SK-N-SH (cell line): ENCODE data around the gene RIOX2. TPM values are rescaled to one million over a fixed set of nuclear protein-coding genes. Genes with fewer than 3 reads are reported as not detected.

Experiments
- CTCF ChIA-PET: fragments of 300-600, 350-600 bp; formaldehyde crosslinking; extraction: SDS; loops from one replicate; lab custom pipeline; 2021; lab: Yijun Ruan, JAX
- POLR2A ChIA-PET: fragments of 350-600 bp; sonication (Branson Sonifier 250); formaldehyde crosslinking; extraction: SDS; loops from one replicate; lab custom pipeline; 2020; ENCODE audit warnings: antibody characterized with exemption, inconsistent platforms; lab: Yijun Ruan, JAX
- DNase-seq: peaks from one replicate; pipeline ENCODE4 v3.0.0; 2012
- H2AFZ ChIP-seq: fragments of 200-600 bp; sonication (generic); 2 replicates; pipeline ENCODE4 v1.8.1; 2016; ENCODE audit warnings: antibody characterized with exemption, mild to moderate bottlenecking, low read depth
- H3F3A ChIP-seq: fragments of 200-600 bp; sonication (generic); replicated peaks from 2 replicates; pipeline ENCODE3; 2016; ENCODE audit warnings: antibody characterized with exemption, mild to moderate bottlenecking; ENCODE audit not compliant: insufficient read depth
- H3K27ac ChIP-seq, 2 experiments: fragments of 200-500 bp in 1 of 2; fragments of 200-600 bp in 1 of 2; sonication (Bioruptor generic) in 1 of 2; sonication (generic), shearing (Covaris generic) in 1 of 2; 2 replicates each; pipeline versions ENCODE4 v1.5.1 to v1.6.1; 2014 to 2016; ENCODE audit warnings: low read depth in 2 of 2, inconsistent platforms in 1 of 2, low read length in 1 of 2, mild to moderate bottlenecking in 1 of 2, mixed read lengths in 1 of 2
- H3K27me3 ChIP-seq: fragments of 200-600 bp; sonication (generic), shearing (Covaris generic); 2 replicates; pipeline ENCODE4 v1.6.1; 2016; ENCODE audit warnings: mixed run types; ENCODE audit not compliant: insufficient read depth
- H3K36me3 ChIP-seq, 2 experiments: fragments of 200-500 bp in 1 of 2; fragments of 200-600 bp in 1 of 2; sonication (Bioruptor generic) in 1 of 2; sonication (generic) in 1 of 2; replicated peaks in 1 of 2; 2 replicates each; pipeline versions ENCODE3 to v1.5.1; 2014 to 2016; ENCODE audit warnings: low read length in 1 of 2, mild to moderate bottlenecking in 1 of 2; ENCODE audit not compliant: insufficient read depth in 2 of 2, control insufficient read depth in 1 of 2
- H3K4me1 ChIP-seq, 2 experiments: fragments of 200-500 bp in 1 of 2; fragments of 200-600 bp in 1 of 2; sonication (Bioruptor generic) in 1 of 2; sonication (generic), shearing (Covaris generic) in 1 of 2; 2 replicates each; pipeline versions ENCODE4 v1.5.1 to v1.6.1; 2014 to 2016; ENCODE audit warnings: low read depth in 1 of 2, low read length in 1 of 2, mixed run types in 1 of 2; ENCODE audit not compliant: insufficient read depth in 2 of 2, control insufficient read depth in 1 of 2
- H3K4me2 ChIP-seq: fragments of 200-600 bp; sonication (generic), shearing (Covaris generic); 2 replicates; pipeline ENCODE4 v1.6.1; 2017; ENCODE audit warnings: mixed run types
- H3K4me3 ChIP-seq, 2 experiments: fragments of 200-500 bp in 1 of 2; fragments of 200-600 bp in 1 of 2; sonication (Bioruptor generic) in 1 of 2; sonication (generic), shearing (Covaris generic) in 1 of 2; 2 replicates each; pipeline versions ENCODE4 v1.5.1 to v1.8.1; 2014 to 2016; ENCODE audit warnings: low read depth in 2 of 2, inconsistent platforms in 1 of 2, low read length in 1 of 2, mild to moderate bottlenecking in 1 of 2, mixed read lengths in 1 of 2, moderate library complexity in 1 of 2
- H3K79me2 ChIP-seq: fragments of 200-600 bp; sonication (generic); 2 replicates; pipeline ENCODE4 v1.8.1; 2017; ENCODE audit warnings: mild to moderate bottlenecking; ENCODE audit not compliant: insufficient read depth
- H3K9ac ChIP-seq: fragments of 200-600 bp; sonication (generic); 2 replicates; pipeline ENCODE4 v1.6.1; 2017; ENCODE audit warnings: mixed run types
- H3K9me2 ChIP-seq: fragments of 200-600 bp; sonication (generic); 2 replicates; pipeline ENCODE4 v1.6.1; 2017; ENCODE audit warnings: mixed run types
- H3K9me3 ChIP-seq: fragments of 200-600 bp; sonication (generic); 2 replicates; pipeline ENCODE4 v1.6.1; 2017; ENCODE audit warnings: mixed run types, mild to moderate bottlenecking, moderate library complexity
- H4K20me1 ChIP-seq: fragments of 200-600 bp; sonication (generic); 2 replicates; pipeline ENCODE4 v1.6.1; 2017; ENCODE audit warnings: mild to moderate bottlenecking, mixed run types; ENCODE audit not compliant: insufficient read depth
- CHD2 ChIP-seq: fragments of 150-350 bp; IDR thresholded peaks from 2 replicates; pipeline ENCODE4 v1.6.1; 2018; ENCODE audit warnings: low read length; ENCODE audit not compliant: partially characterized antibody
- EP300 ChIP-seq, 2 experiments: IDR thresholded peaks; 2 replicates each; pipeline versions ENCODE4 v1.4.0 to v1.6.1; 2012; ENCODE audit warnings: borderline replicate concordance in 1 of 2, low read depth in 1 of 2, low read length in 1 of 2
- EZH2phosphoT487 ChIP-seq: fragments of 200-600 bp; sonication (generic); IDR thresholded peaks from 2 replicates; pipeline ENCODE4 v1.6.1; 2017; ENCODE audit warnings: low read depth, mixed run types, mild to moderate bottlenecking, antibody characterized with exemption, moderate library complexity, borderline replicate concordance
- FOSL2 ChIP-seq: IDR thresholded peaks from 2 replicates; pipeline ENCODE4 v1.4.0; 2012; ENCODE audit warnings: low read depth, mild to moderate bottlenecking, moderate library complexity, borderline replicate concordance
- GABPA ChIP-seq: IDR thresholded peaks from 2 replicates; pipeline ENCODE4 v1.4.0; 2012; ENCODE audit warnings: low read depth, mild to moderate bottlenecking
- JUND ChIP-seq: IDR thresholded peaks from 2 replicates; pipeline ENCODE4 v1.4.0; 2012
- MXI1 ChIP-seq: IDR thresholded peaks from 2 replicates; pipeline ENCODE4 v1.6.1; 2012; ENCODE audit warnings: mild to moderate bottlenecking, low read depth, low read length, improper control_type of control experiment
- NRF1 ChIP-seq: IDR thresholded peaks from 2 replicates; pipeline ENCODE4 v1.6.1; 2012; ENCODE audit warnings: low read depth, mild to moderate bottlenecking, low read length
- RAD21 ChIP-seq: IDR thresholded peaks from 2 replicates; pipeline ENCODE4 v1.6.1; 2012; ENCODE audit warnings: mild to moderate bottlenecking, low read length
- RFX5 ChIP-seq: IDR thresholded peaks from 2 replicates; pipeline ENCODE4 v1.6.1; 2012; ENCODE audit warnings: mild to moderate bottlenecking, improper control_type of control experiment, low read length
- RXRA ChIP-seq: IDR thresholded peaks from 2 replicates; pipeline ENCODE4 v1.4.0; 2012; ENCODE audit warnings: low read depth, mild to moderate bottlenecking, borderline replicate concordance
- SMC3 ChIP-seq: IDR thresholded peaks from 2 replicates; pipeline ENCODE4 v1.6.1; 2012; ENCODE audit warnings: low read depth, low read length, improper control_type of control experiment
- TCF12 ChIP-seq: IDR thresholded peaks from 2 replicates; pipeline ENCODE4 v1.4.0; 2012
- TEAD4 ChIP-seq: IDR thresholded peaks from 2 replicates; pipeline ENCODE4 v1.4.0; 2012; ENCODE audit warnings: mild to moderate bottlenecking, borderline replicate concordance; ENCODE audit not compliant: insufficient read depth
- YY1 ChIP-seq: IDR thresholded peaks from 2 replicates; pipeline ENCODE4 v1.4.0; 2012; ENCODE audit warnings: low read depth, mild to moderate bottlenecking
- polyA plus RNA-seq, 3 experiments: library from polyadenylated mRNA; depleted of rRNA; stranded (reverse); fragments of >200 nt; gene quantifications; 2 replicates each; pipeline ENCODE4 v1.2.3, GENCODE V29; 2012
- TF ChIP-seq, protein P1 (sequence below): fragments of 150-350 bp; IDR thresholded peaks from 2 replicates; pipeline ENCODE4 v1.6.1; 2017; ENCODE audit warnings: antibody characterized with exemption, low read length, low read depth, borderline replicate concordance
- TF ChIP-seq, protein P2 (sequence below): fragments of 200-600 bp; sonication (generic); IDR thresholded peaks from 2 replicates; pipeline ENCODE4 v1.6.1; 2017; ENCODE audit warnings: antibody characterized with exemption, mild to moderate bottlenecking, moderate library complexity
- TF ChIP-seq, protein P3 (sequence below): IDR thresholded peaks from 2 replicates; pipeline ENCODE4 v1.6.1; 2012; ENCODE audit warnings: mild to moderate bottlenecking, low read depth, low read length, moderate library complexity

The RIOX2 gene
- polyA plus RNA-seq, 1 of the 3 experiments (the other 2 are of a cell fraction): 12.9 TPM

DNA sequence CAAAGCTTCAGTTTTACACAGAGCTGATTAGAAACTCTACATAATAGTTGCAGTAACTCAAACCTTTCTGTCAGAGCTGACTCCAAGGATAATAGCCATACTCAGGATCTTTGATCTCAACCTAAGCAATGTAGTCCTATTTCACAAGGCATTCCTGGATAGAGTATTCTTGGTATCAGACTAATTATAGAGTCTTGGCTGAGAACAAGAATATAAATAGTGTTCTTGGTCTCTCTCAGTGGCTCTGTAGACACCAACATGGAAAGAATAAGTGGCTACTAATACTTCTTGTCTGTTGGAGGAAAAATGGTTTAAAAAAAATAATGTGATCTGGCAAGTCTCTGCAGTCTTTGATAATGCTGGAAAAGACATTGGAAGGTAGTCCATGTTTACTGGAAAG lies 55.7 kb downstream of the RIOX2 start:
- Histone ChIP-seq H3F3A (no peaks in the 10 kb centered on the region), H3K79me2 (no peaks in the 10 kb centered on the region), H3K9me3 (no peaks in the 10 kb centered on the region), H3K27ac (no peak overlapping the region), H2AFZ (no peak overlapping the region), H3K4me3 (no peak overlapping the region), H3K27me3 (no peaks in the 10 kb centered on the region), H3K9me2 (no peaks in the 10 kb centered on the region), H4K20me1 (no peaks in the 10 kb centered on the region), H3K4me1 (peaks cover 0 to 6% of the 10 kb centered on the region in 2 experiments; a peak in 2 of 4 replicates), H3K36me3 (peaks cover 12 to 46% of the 10 kb centered on the region in 2 experiments), H3K4me2 (no peak overlapping the region), H3K9ac (no peak overlapping the region)
- POLR2A ChIA-PET: no interaction called here
- no peak for DNase-seq
- CTCF ChIA-PET: no interaction called here
- TF ChIP-seq MXI1: no peak
- no peak for TF ChIP-seq EZH2phosphoT487
- no peak for TF ChIP-seq GABPA
- TF ChIP-seq TEAD4: no peak
- TF ChIP-seq, protein P1, sequence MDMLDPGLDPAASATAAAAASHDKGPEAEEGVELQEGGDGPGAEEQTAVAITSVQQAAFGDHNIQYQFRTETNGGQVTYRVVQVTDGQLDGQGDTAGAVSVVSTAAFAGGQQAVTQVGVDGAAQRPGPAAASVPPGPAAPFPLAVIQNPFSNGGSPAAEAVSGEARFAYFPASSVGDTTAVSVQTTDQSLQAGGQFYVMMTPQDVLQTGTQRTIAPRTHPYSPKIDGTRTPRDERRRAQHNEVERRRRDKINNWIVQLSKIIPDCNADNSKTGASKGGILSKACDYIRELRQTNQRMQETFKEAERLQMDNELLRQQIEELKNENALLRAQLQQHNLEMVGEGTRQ: no peak
- TF ChIP-seq RXRA: no peak
- TF ChIP-seq EP300 (IDR thresholded peaks at IDR 0.05; ENCODE audit: borderline replicate concordance in 1 of 2, low read depth in 1 of 2, low read length in 1 of 2): no peak
- no peak for TF ChIP-seq YY1
- TF ChIP-seq CHD2: no peak
- no peak for TF ChIP-seq JUND
- TF ChIP-seq, protein P2, sequence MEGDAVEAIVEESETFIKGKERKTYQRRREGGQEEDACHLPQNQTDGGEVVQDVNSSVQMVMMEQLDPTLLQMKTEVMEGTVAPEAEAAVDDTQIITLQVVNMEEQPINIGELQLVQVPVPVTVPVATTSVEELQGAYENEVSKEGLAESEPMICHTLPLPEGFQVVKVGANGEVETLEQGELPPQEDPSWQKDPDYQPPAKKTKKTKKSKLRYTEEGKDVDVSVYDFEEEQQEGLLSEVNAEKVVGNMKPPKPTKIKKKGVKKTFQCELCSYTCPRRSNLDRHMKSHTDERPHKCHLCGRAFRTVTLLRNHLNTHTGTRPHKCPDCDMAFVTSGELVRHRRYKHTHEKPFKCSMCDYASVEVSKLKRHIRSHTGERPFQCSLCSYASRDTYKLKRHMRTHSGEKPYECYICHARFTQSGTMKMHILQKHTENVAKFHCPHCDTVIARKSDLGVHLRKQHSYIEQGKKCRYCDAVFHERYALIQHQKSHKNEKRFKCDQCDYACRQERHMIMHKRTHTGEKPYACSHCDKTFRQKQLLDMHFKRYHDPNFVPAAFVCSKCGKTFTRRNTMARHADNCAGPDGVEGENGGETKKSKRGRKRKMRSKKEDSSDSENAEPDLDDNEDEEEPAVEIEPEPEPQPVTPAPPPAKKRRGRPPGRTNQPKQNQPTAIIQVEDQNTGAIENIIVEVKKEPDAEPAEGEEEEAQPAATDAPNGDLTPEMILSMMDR: no peak
- no peak for TF ChIP-seq RFX5
- no peak for TF ChIP-seq FOSL2
- TF ChIP-seq SMC3: no peak
- no peak for TF ChIP-seq NRF1
- TF ChIP-seq, protein P3, sequence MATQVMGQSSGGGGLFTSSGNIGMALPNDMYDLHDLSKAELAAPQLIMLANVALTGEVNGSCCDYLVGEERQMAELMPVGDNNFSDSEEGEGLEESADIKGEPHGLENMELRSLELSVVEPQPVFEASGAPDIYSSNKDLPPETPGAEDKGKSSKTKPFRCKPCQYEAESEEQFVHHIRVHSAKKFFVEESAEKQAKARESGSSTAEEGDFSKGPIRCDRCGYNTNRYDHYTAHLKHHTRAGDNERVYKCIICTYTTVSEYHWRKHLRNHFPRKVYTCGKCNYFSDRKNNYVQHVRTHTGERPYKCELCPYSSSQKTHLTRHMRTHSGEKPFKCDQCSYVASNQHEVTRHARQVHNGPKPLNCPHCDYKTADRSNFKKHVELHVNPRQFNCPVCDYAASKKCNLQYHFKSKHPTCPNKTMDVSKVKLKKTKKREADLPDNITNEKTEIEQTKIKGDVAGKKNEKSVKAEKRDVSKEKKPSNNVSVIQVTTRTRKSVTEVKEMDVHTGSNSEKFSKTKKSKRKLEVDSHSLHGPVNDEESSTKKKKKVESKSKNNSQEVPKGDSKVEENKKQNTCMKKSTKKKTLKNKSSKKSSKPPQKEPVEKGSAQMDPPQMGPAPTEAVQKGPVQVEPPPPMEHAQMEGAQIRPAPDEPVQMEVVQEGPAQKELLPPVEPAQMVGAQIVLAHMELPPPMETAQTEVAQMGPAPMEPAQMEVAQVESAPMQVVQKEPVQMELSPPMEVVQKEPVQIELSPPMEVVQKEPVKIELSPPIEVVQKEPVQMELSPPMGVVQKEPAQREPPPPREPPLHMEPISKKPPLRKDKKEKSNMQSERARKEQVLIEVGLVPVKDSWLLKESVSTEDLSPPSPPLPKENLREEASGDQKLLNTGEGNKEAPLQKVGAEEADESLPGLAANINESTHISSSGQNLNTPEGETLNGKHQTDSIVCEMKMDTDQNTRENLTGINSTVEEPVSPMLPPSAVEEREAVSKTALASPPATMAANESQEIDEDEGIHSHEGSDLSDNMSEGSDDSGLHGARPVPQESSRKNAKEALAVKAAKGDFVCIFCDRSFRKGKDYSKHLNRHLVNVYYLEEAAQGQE: no peak
- TF ChIP-seq TCF12: no peak
- TF ChIP-seq RAD21: no peak
